Prostate gland (tissue), 2 donors: ENCODE data around the gene PLIN5.

Source experiments
- CTCF ChIP-seq, 4 experiments: fragments of 200-600 bp in 2 of 4; fragments of 450-650 bp in 2 of 4; sonication (generic) in 2 of 4; IDR thresholded peaks; 1 replicate in 3 of 4; 2 replicates in 1 of 4; pipeline ENCODE4 v1.5.1; 2016 to 2019; ENCODE audit warnings: antibody characterized with exemption in 4 of 4, mild to moderate bottlenecking in 2 of 4, moderate library complexity in 2 of 4
- POLR2A ChIP-seq: fragments of 450-650 bp; IDR thresholded peaks from one replicate; pipeline ENCODE4 v1.6.1; 2016; ENCODE audit warnings: antibody characterized with exemption, mild to moderate bottlenecking
- POLR2AphosphoS5 ChIP-seq: sonication (generic); formaldehyde crosslinking; IDR thresholded peaks from one replicate; pipeline ENCODE4 v1.6.1; 2017; ENCODE audit warnings: antibody characterized with exemption

- no peak for TF ChIP-seq CTCF (IDR thresholded peaks at IDR 0.05)
- TF ChIP-seq POLR2AphosphoS5 = no peak
- TF ChIP-seq POLR2A = no peak
Measured at GRCh38 chr19:4499855-4500254, 35.2 kb downstream of the PLIN5 start.
